ENCODE data around the gene B3GALT6. TPM values are rescaled to one million over a fixed set of nuclear protein-coding genes. Genes with fewer than 3 reads are reported as not detected.

Gene B3GALT6
- total RNA-seq, 1 experiment from 2014 or later, result 74.0 TPM

- DNase-seq (no peak), ATAC-seq (no peak)
- no peak overlapping the region for H3K9ac ChIP-seq (ENCODE audit: low read length)
- BruUV-seq (replicated peaks), result TSS peak; percentile 21
- H3K4me1 ChIP-seq (ENCODE audit: insufficient read depth, low read length), result no peaks in the 10 kb centered on the region
- no peaks in the 10 kb centered on the region for H3K9me2 ChIP-seq (replicated peaks; ENCODE audit: low read length)
- H3K27me3 ChIP-seq (ENCODE audit: low read length), result no peaks in the 10 kb centered on the region
- POLR2A ChIA-PET (ENCODE audit: unreplicated experiment), result no interaction called here
- no peak overlapping the region for H2AFZ ChIP-seq (ENCODE audit: low read length)
- H3K79me2 ChIP-seq (ENCODE audit: low read length), result no peaks in the 10 kb centered on the region
- H3K4me2 ChIP-seq (ENCODE audit: low read length), result no peak overlapping the region
- peaks cover 21% of the 10 kb centered on the region; the same call in 1 of the 2 replicates for H3K36me3 ChIP-seq (ENCODE audit: low read depth, low read length)
- CTCF ChIA-PET, result interaction anchor here (0.6 kb wide), 2 partner anchors 35 to 76 kb away, joined by 3 to 5 read pairs; no protein-coding TSS in a partner anchor
- H3K4me3 ChIP-seq (ENCODE audit: low read length), result no peak overlapping the region
- no peaks in the 10 kb centered on the region for H3F3A ChIP-seq (ENCODE audit: low read length, unreplicated experiment)
- H3K9me3 ChIP-seq (ENCODE audit: low read length), result no peaks in the 10 kb centered on the region
- TF ChIP-seq EZH2 (IDR thresholded peaks at IDR 0.05; ENCODE audit: low read length, unreplicated experiment) (no peak), CTCF (conservative IDR thresholded peaks at IDR 0.05; ENCODE audit: low read depth, low read length) (no peak), EZH2phosphoT487 (IDR thresholded peaks at IDR 0.05; ENCODE audit: borderline replicate concordance, low read length) (no peak)
- no peak overlapping the region for H3K27ac ChIP-seq (ENCODE audit: low read length)
- H4K20me1 ChIP-seq (ENCODE audit: low read length), result no peaks in the 10 kb centered on the region
- intact Hi-C loops (cut with micrococcal nuclease), result no loop called here
Observed at GRCh38 chr1:1215080-1215676, 16.9 kb upstream of the B3GALT6 start.

- CTCF ChIA-PET, result interaction anchor here (0.6 kb wide), 2 partner anchors 34 to 75 kb away, joined by 3 to 5 read pairs; no protein-coding TSS in a partner anchor
Observed at GRCh38 chr1:1215881-1216605, 16.0 kb upstream of the B3GALT6 start.

More at GRCh38 chr1:1215881-1216605, 16.0 kb upstream of the B3GALT6 start:
- DNase-seq (no peak), ATAC-seq (no peak)
- Histone ChIP-seq H3K27ac (ENCODE audit: low read length) (no peak overlapping the region), H3F3A (ENCODE audit: low read length, unreplicated experiment) (no peaks in the 10 kb centered on the region), H3K36me3 (ENCODE audit: low read depth, low read length) (peaks cover 21% of the 10 kb centered on the region; the same call in 1 of the 2 replicates), H2AFZ (ENCODE audit: low read length) (no peak overlapping the region), H3K27me3 (ENCODE audit: low read length) (no peaks in the 10 kb centered on the region), H3K4me3 (ENCODE audit: low read length) (no peak overlapping the region), H3K4me1 (ENCODE audit: insufficient read depth, low read length) (no peaks in the 10 kb centered on the region), H3K9ac (ENCODE audit: low read length) (no peak overlapping the region), H3K9me3 (ENCODE audit: low read length) (no peaks in the 10 kb centered on the region), H3K4me2 (ENCODE audit: low read length) (no peak overlapping the region), H4K20me1 (ENCODE audit: low read length) (no peaks in the 10 kb centered on the region), H3K79me2 (ENCODE audit: low read length) (no peaks in the 10 kb centered on the region), H3K9me2 (replicated peaks; ENCODE audit: low read length) (no peaks in the 10 kb centered on the region)
- BruUV-seq (replicated peaks), result no TSS peak
- no peak for TF ChIP-seq EZH2 (IDR thresholded peaks at IDR 0.05; ENCODE audit: low read length, unreplicated experiment)
- TF ChIP-seq EZH2phosphoT487 (IDR thresholded peaks at IDR 0.05; ENCODE audit: borderline replicate concordance, low read length), result no peak
- TF ChIP-seq CTCF (conservative IDR thresholded peaks at IDR 0.05; ENCODE audit: low read depth, low read length), result no peak
- intact Hi-C loops (cut with micrococcal nuclease), result no loop called here
- POLR2A ChIA-PET (ENCODE audit: unreplicated experiment), result no interaction called here

Measured in PC-3 (cell line).